GM19372 (cell line): ENCODE measurements around the gene SORCS2.
"Not testable (repeated sequence)": the region's sequence is repeated elsewhere in the genome, so short reads cannot be mapped to it uniquely, and the experiment has no call there.

Experiments
- ATAC-seq: cut with Tn5 transposase; IDR thresholded peaks from one replicate; pipeline ENCODE4 v1.9.1; 2021; ENCODE audit warnings: mild to moderate bottlenecking, low read depth, moderate library complexity; ENCODE audit not compliant: unreplicated experiment

The SORCS2 gene

GRCh38 chr4:7581477-7581876 is 389.1 kb downstream of the SORCS2 start:
- no peak for ATAC-seq

GRCh38 chr4:7582313-7583097 is 390.2 kb downstream of the SORCS2 start:
- ATAC-seq: no peak

- ATAC-seq: no peak
Measured at GRCh38 chr4:7584098-7584497, 391.8 kb downstream of the SORCS2 start.

- ATAC-seq: no peak
Measured at GRCh38 chr4:7584606-7585159, 392.3 kb downstream of the SORCS2 start.

GRCh38 chr4:7585768-7586167 is 393.4 kb downstream of the SORCS2 start:
- ATAC-seq: no peak

- no peak for ATAC-seq
Measured at GRCh38 chr4:7587433-7588405, 395.4 kb downstream of the SORCS2 start.

GRCh38 chr4:7590189-7590588 is 397.9 kb downstream of the SORCS2 start:
- ATAC-seq: no peak

- no peak for ATAC-seq
Measured at GRCh38 chr4:7590899-7591298, 398.6 kb downstream of the SORCS2 start.

GRCh38 chr4:7591409-7592053 is 399.2 kb downstream of the SORCS2 start:
- no peak for ATAC-seq

GRCh38 chr4:7593646-7594412 is 401.5 kb downstream of the SORCS2 start:
- ATAC-seq: no peak

- no peak for ATAC-seq
Measured at GRCh38 chr4:7595934-7596461, 403.7 kb downstream of the SORCS2 start.

GRCh38 chr4:7596918-7597606 is 404.7 kb downstream of the SORCS2 start:
- ATAC-seq: no peak

- no peak for ATAC-seq
Measured at GRCh38 chr4:7598939-7599790, 406.8 kb downstream of the SORCS2 start.

GRCh38 chr4:7600247-7600646 is 407.9 kb downstream of the SORCS2 start:
- ATAC-seq: no peak

GRCh38 chr4:7602166-7602565 is 409.8 kb downstream of the SORCS2 start:
- ATAC-seq: not testable (repeated sequence)

GRCh38 chr4:7607156-7607910 is 415.0 kb downstream of the SORCS2 start:
- ATAC-seq: no peak

- no peak for ATAC-seq
Measured at GRCh38 chr4:7608046-7608445, 415.7 kb downstream of the SORCS2 start.
